Stomach (tissue), 4 donors: ENCODE measurements around the gene HSD17B2.

Experiments
- POLR2A ChIP-seq, 4 donors: fragments of 450-650 bp; IDR thresholded peaks; one replicate each; pipeline ENCODE4 v1.6.1; 2016; ENCODE audit warnings: antibody characterized with exemption in 4 of 4, control low read depth in 2 of 4, mild to moderate bottlenecking in 1 of 4, moderate library complexity in 1 of 4
- POLR2AphosphoS5 ChIP-seq, 3 donors: sonication (generic); formaldehyde crosslinking; IDR thresholded peaks; one replicate each; pipeline ENCODE4 v1.6.1; 2016; ENCODE audit warnings: antibody characterized with exemption in 3 of 3
- TF ChIP-seq, protein P1 (sequence below), 7 experiments: fragments of 450-650 bp in 4 of 7; fragments of 200-600 bp in 3 of 7; sonication (generic) in 3 of 7; IDR thresholded peaks; one replicate each; pipeline ENCODE4 v1.5.1; 2016 to 2019; ENCODE audit warnings: antibody characterized with exemption in 7 of 7, control low read depth in 2 of 7, mild to moderate bottlenecking in 1 of 7

DNA sequence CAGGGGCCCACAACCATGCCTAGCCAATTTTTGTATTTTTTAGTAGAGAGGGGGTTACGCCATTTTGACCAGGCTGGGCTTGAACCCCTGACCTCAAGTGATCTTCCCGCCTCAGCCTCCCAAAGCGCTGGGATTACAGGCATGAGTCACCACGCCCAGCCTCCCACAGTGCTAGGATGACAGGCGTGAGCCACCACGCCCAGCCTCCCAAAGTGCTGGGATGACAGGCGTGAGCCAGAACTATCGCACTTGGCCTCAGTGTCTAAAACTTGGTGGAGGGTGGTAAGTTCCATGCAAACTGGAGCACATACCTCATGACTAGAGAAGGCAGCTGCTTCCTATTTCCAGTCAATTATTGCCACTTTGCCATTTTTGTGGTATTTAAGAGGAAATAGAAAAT lies 7.1 kb downstream of the HSD17B2 start:
- TF ChIP-seq, protein P1, sequence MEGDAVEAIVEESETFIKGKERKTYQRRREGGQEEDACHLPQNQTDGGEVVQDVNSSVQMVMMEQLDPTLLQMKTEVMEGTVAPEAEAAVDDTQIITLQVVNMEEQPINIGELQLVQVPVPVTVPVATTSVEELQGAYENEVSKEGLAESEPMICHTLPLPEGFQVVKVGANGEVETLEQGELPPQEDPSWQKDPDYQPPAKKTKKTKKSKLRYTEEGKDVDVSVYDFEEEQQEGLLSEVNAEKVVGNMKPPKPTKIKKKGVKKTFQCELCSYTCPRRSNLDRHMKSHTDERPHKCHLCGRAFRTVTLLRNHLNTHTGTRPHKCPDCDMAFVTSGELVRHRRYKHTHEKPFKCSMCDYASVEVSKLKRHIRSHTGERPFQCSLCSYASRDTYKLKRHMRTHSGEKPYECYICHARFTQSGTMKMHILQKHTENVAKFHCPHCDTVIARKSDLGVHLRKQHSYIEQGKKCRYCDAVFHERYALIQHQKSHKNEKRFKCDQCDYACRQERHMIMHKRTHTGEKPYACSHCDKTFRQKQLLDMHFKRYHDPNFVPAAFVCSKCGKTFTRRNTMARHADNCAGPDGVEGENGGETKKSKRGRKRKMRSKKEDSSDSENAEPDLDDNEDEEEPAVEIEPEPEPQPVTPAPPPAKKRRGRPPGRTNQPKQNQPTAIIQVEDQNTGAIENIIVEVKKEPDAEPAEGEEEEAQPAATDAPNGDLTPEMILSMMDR (IDR thresholded peaks at IDR 0.05), result no peak
- TF ChIP-seq POLR2AphosphoS5 (IDR thresholded peaks at IDR 0.05), result no peak
- TF ChIP-seq POLR2A (IDR thresholded peaks at IDR 0.05), result no peak
